HG02840 (cell line): ENCODE measurements around the gene CDKAL1.
"Not testable (repeated sequence)": the region's sequence is repeated elsewhere in the genome, so short reads cannot be mapped to it uniquely, and the experiment has no call there.

Source experiments
- ATAC-seq: cut with Tn5 transposase; IDR thresholded peaks from one replicate; pipeline ENCODE4 v1.9.1; 2021; ENCODE audit warnings: mild to moderate bottlenecking, moderate library complexity, moderate number of reproducible peaks; ENCODE audit not compliant: unreplicated experiment, low FRiP score

The CDKAL1 gene

GRCh38 chr6:20534295-20535262 lies at the start of gene CDKAL1:
Gene CDKAL1 (plus strand): TSS chr6:20534457. CDS start chr6:20546351, 11,894 bp downstream.
- peak; percentile 86 for ATAC-seq

- ATAC-seq: no peak
These were observed 47.6 kb upstream of the CDKAL1 start for GRCh38 chr6:20486641-20487040.

- no peak for ATAC-seq
These were observed 46.4 kb upstream of the CDKAL1 start for GRCh38 chr6:20487669-20488375.

GRCh38 chr6:20490591-20490990 lies 43.7 kb upstream of the CDKAL1 start:
- no peak for ATAC-seq

GRCh38 chr6:20492099-20492498 lies 42.2 kb upstream of the CDKAL1 start:
- no peak for ATAC-seq

GRCh38 chr6:20497216-20498040 lies 36.8 kb upstream of the CDKAL1 start:
- ATAC-seq: no peak

- ATAC-seq: no peak
These were observed 36.2 kb upstream of the CDKAL1 start for GRCh38 chr6:20498041-20498385.

- no peak for ATAC-seq
These were observed 25.0 kb upstream of the CDKAL1 start for GRCh38 chr6:20509212-20509611.

- no peak for ATAC-seq
These were observed 22.4 kb upstream of the CDKAL1 start for GRCh38 chr6:20511852-20512251.

- not testable (repeated sequence) for ATAC-seq
These were observed 9.0 kb upstream of the CDKAL1 start for GRCh38 chr6:20525208-20525607.

- ATAC-seq: not testable (repeated sequence)
These were observed 5.2 kb upstream of the CDKAL1 start for GRCh38 chr6:20529086-20529448.

GRCh38 chr6:20532881-20533280 lies 1.4 kb upstream of the CDKAL1 start:
- ATAC-seq: no peak

GRCh38 chr6:20533746-20534294 lies 437 bp upstream of the CDKAL1 start:
- ATAC-seq: peak; percentile 8

- ATAC-seq: no peak
These were observed 3.9 kb downstream of the CDKAL1 start for GRCh38 chr6:20538131-20538662.

- ATAC-seq: no peak
These were observed 4.7 kb downstream of the CDKAL1 start for GRCh38 chr6:20538907-20539306.

- no peak for ATAC-seq
These were observed 5.1 kb downstream of the CDKAL1 start for GRCh38 chr6:20539387-20539786.

GRCh38 chr6:20540683-20541082 lies 6.4 kb downstream of the CDKAL1 start:
- no peak for ATAC-seq

GRCh38 chr6:20541382-20541781 lies 7.1 kb downstream of the CDKAL1 start:
- ATAC-seq: no peak

- peak; percentile 99 for ATAC-seq
These were observed 8.8 kb downstream of the CDKAL1 start for GRCh38 chr6:20542927-20543602.

- ATAC-seq: no peak
These were observed 14.0 kb downstream of the CDKAL1 start for GRCh38 chr6:20548264-20548663.
